OCI-LY3 (cell line): ENCODE data around the gene FES.

ENCODE experiments used
- EZH2phosphoT487 ChIP-seq: fragments of 200-600 bp; shearing (Covaris generic); IDR thresholded peaks from 2 replicates; pipeline ENCODE4 v1.6.1; 2018; ENCODE audit warnings: antibody characterized with exemption, mixed run types, low read depth
- TF ChIP-seq, protein P1 (sequence below): fragments of 200-600, 300-600 bp; sonication (generic); IDR thresholded peaks from 2 replicates; pipeline ENCODE4 v1.5.1; 2014; ENCODE audit warnings: antibody characterized with exemption, low read length, low read depth

GRCh38 chr15:90884719-90885431 lies 571 bp downstream of the FES start:
- TF ChIP-seq, protein P1, sequence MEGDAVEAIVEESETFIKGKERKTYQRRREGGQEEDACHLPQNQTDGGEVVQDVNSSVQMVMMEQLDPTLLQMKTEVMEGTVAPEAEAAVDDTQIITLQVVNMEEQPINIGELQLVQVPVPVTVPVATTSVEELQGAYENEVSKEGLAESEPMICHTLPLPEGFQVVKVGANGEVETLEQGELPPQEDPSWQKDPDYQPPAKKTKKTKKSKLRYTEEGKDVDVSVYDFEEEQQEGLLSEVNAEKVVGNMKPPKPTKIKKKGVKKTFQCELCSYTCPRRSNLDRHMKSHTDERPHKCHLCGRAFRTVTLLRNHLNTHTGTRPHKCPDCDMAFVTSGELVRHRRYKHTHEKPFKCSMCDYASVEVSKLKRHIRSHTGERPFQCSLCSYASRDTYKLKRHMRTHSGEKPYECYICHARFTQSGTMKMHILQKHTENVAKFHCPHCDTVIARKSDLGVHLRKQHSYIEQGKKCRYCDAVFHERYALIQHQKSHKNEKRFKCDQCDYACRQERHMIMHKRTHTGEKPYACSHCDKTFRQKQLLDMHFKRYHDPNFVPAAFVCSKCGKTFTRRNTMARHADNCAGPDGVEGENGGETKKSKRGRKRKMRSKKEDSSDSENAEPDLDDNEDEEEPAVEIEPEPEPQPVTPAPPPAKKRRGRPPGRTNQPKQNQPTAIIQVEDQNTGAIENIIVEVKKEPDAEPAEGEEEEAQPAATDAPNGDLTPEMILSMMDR = no peak
- no peak for TF ChIP-seq EZH2phosphoT487
